WTC11 (cell line): ENCODE data around the gene TFAP2D. TPM values are rescaled to one million over a fixed set of nuclear protein-coding genes. Genes with fewer than 3 reads are reported as not detected.

Source experiments
- ATAC-seq: fragments of 200-7000 bp; cut with Tn5 transposase; 2 replicates; pipeline ENCODE4 v1.10.0; 2021; ENCODE audit warnings: mild to moderate bottlenecking, moderate library complexity
- CTCF ChIA-PET: fragments of 300-600 bp; sonication (Branson Sonifier 250); formaldehyde crosslinking; loops from one replicate; lab custom pipeline; 2021; ENCODE audit warnings: antibody characterized with exemption; lab: Charles Lee
- POLR2A ChIA-PET: fragments of 350-600 bp; sonication (Branson Sonifier 250); formaldehyde crosslinking; loops from one replicate; lab custom pipeline; 2021; ENCODE audit warnings: antibody characterized with exemption; lab: Charles Lee
- DNase-seq: peaks from one replicate; pipeline ENCODE4 v3.0.0; 2021; ENCODE audit warnings: low spot score
- H3K27ac Mint-ChIP-seq: 2 replicates; pipeline ENCODE4 v1.8.0; 2021; ENCODE audit warnings: mixed read lengths
- H3K27me3 Mint-ChIP-seq: 2 replicates; pipeline ENCODE4 v1.8.0; 2021; ENCODE audit warnings: low read depth, mild to moderate bottlenecking, moderate library complexity, mixed read lengths
- H3K36me3 Mint-ChIP-seq: 2 replicates; pipeline ENCODE4 v1.8.0; 2021; ENCODE audit warnings: mixed read lengths
- H3K4me1 Mint-ChIP-seq: 2 replicates; pipeline ENCODE4 v1.8.0; 2022; ENCODE audit warnings: mixed read lengths
- H3K4me3 Mint-ChIP-seq: 2 replicates; pipeline ENCODE4 v1.8.0; 2021; ENCODE audit warnings: mild to moderate bottlenecking, moderate library complexity, mixed read lengths
- H3K9me3 Mint-ChIP-seq: 2 replicates; pipeline ENCODE4 v1.8.0; 2021; ENCODE audit warnings: mixed read lengths
- FOXK1 ChIP-seq: sonication (generic); formaldehyde crosslinking; IDR thresholded peaks from 2 replicates; pipeline ENCODE4 v1.8.0; 2022; ENCODE audit warnings: mild to moderate bottlenecking, moderate library complexity, missing genetic modification reagents
- GTF2I ChIP-seq: fragments of 250-450 bp; sonication (Bioruptor Pico); conservative IDR thresholded peaks from 2 replicates; pipeline ENCODE4 v1.4.0; 2021; ENCODE audit warnings: mild to moderate bottlenecking
- JAZF1 ChIP-seq: fragments of 250-450 bp; sonication (Bioruptor Pico); IDR thresholded peaks from 2 replicates; pipeline ENCODE4 v1.9.0; 2021; ENCODE audit warnings: moderate library complexity, mild to moderate bottlenecking, inconsistent platforms
- JUN ChIP-seq: sonication (generic); formaldehyde crosslinking; IDR thresholded peaks from 2 replicates; pipeline ENCODE4 v1.8.0; 2023; ENCODE audit warnings: mild to moderate bottlenecking, missing genetic modification reagents
- SMAD4 ChIP-seq: sonication (generic); formaldehyde crosslinking; IDR thresholded peaks from 2 replicates; pipeline ENCODE4 v1.8.0; 2022; ENCODE audit warnings: mild to moderate bottlenecking, missing genetic modification reagents
- ZNF138 ChIP-seq: sonication (generic); formaldehyde crosslinking; conservative IDR thresholded peaks from 2 replicates; pipeline ENCODE4 v1.8.1; 2022; ENCODE audit warnings: mild to moderate bottlenecking, moderate library complexity, missing genetic modification reagents
- ZNF232 ChIP-seq: sonication (generic); formaldehyde crosslinking; IDR thresholded peaks from 2 replicates; pipeline ENCODE4 v1.8.0; 2022; ENCODE audit warnings: mild to moderate bottlenecking, missing genetic modification reagents
- total RNA-seq: library from RNA; stranded (reverse); gene quantifications from 3 replicates; pipeline ENCODE4 v1.2.3, GENCODE V29; 2021
- TF ChIP-seq, protein P1 (sequence below): sonication (generic); formaldehyde crosslinking; IDR thresholded peaks from 2 replicates; pipeline ENCODE4 v1.8.1; 2022; ENCODE audit warnings: low read depth, mild to moderate bottlenecking, moderate library complexity, missing genetic modification reagents, borderline replicate concordance
- TF ChIP-seq, protein P2 (sequence below): sonication (generic); formaldehyde crosslinking; IDR thresholded peaks from 2 replicates; pipeline ENCODE4 v1.8.0; 2022; ENCODE audit warnings: mild to moderate bottlenecking, missing genetic modification reagents
- TF ChIP-seq, protein P3 (sequence below): fragments of 250-450 bp; sonication (Bioruptor Pico); IDR thresholded peaks from 2 replicates; pipeline ENCODE4 v1.8.0; 2021; ENCODE audit warnings: mild to moderate bottlenecking
- TF ChIP-seq, protein P4 (sequence below): sonication (generic); formaldehyde crosslinking; IDR thresholded peaks from 2 replicates; pipeline ENCODE4 v1.8.1; 2022; ENCODE audit warnings: mild to moderate bottlenecking, moderate library complexity, missing genetic modification reagents
- TF ChIP-seq, protein P5 (sequence below): fragments of 200-600 bp; IDR thresholded peaks from 2 replicates; pipeline ENCODE4 v1.8.0; 2022; ENCODE audit warnings: antibody characterized with exemption

TFAP2D gene
- total RNA-seq, 1 experiment from 2014 or later = not detected

DNA sequence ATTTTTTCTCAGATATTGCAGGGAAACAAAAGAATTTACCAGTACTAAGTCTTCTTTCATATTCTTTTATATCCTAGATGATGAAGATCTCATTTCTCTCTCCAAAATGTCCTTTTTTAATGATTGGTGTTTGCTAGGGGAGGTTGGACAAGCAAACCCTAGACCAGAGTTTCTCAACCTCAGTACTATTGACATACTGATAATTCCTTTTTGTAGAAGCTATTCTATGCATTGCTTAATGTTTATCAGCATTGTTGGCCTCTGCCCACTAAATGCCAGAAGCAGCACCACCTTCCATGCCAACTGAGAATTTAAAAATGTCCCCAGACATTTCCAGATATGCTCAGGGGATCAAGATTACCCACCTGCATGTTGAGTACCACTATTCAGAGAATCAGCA is 91.0 kb downstream of the TFAP2D start:
- Mint-ChIP-seq H3K36me3 (no peaks in the 10 kb centered on the region), H3K9me3 (no peaks in the 10 kb centered on the region), H3K4me3 (no peak overlapping the region), H3K4me1 (no peaks in the 10 kb centered on the region), H3K27me3 (peaks cover 5% of the 10 kb centered on the region), H3K27ac (no peak overlapping the region)
- CTCF ChIA-PET = no interaction called here
- no peak for DNase-seq
- no peak for ATAC-seq
- POLR2A ChIA-PET = no interaction called here
- TF ChIP-seq, protein P1, sequence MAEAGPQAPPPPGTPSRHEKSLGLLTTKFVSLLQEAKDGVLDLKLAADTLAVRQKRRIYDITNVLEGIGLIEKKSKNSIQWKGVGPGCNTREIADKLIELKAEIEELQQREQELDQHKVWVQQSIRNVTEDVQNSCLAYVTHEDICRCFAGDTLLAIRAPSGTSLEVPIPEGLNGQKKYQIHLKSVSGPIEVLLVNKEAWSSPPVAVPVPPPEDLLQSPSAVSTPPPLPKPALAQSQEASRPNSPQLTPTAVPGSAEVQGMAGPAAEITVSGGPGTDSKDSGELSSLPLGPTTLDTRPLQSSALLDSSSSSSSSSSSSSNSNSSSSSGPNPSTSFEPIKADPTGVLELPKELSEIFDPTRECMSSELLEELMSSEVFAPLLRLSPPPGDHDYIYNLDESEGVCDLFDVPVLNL (CRISPR knock-in tag) = no peak

DNA sequence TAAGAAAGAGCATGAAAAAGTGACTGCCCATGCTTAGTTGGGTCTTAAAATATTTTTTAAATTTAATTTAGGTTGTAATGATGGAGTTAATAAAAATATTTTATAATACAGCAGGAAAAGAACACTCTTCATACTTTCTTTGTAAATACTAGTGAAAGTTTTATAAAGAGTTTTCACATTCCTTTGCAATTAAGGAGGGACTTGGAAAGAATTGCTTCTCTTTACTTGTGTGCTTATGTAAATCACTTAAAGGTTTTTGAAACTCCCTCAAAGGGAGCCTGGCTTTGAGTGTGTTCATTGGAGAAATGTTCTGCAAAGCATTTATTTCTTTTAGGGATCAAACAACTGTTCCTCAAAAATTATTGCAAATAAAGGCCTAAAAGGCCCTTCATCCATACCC is 93.7 kb downstream of the TFAP2D start:
- peaks cover 4% of the 10 kb centered on the region for H3K36me3 Mint-ChIP-seq
- ATAC-seq = no peak
- ChIA-PET POLR2A (no interaction called here), CTCF (no interaction called here)
- H3K4me1 Mint-ChIP-seq = no peaks in the 10 kb centered on the region
- no peak for DNase-seq
- TF ChIP-seq ZNF138 (CRISPR knock-in tag) (no peak), ZNF232 (CRISPR knock-in tag) (no peak), GTF2I (CRISPR knock-in tag) (no peak), SMAD4 (CRISPR knock-in tag) (no peak), JUN (CRISPR knock-in tag) (no peak)
- TF ChIP-seq, protein P2, sequence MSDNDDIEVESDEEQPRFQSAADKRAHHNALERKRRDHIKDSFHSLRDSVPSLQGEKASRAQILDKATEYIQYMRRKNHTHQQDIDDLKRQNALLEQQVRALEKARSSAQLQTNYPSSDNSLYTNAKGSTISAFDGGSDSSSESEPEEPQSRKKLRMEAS (CRISPR knock-in tag) = no peak
- peaks cover 10% of the 10 kb centered on the region for H3K9me3 Mint-ChIP-seq
- no peak overlapping the region for H3K27ac Mint-ChIP-seq
- H3K4me3 Mint-ChIP-seq = no peak overlapping the region
- H3K27me3 Mint-ChIP-seq = peaks cover 9% of the 10 kb centered on the region

DNA sequence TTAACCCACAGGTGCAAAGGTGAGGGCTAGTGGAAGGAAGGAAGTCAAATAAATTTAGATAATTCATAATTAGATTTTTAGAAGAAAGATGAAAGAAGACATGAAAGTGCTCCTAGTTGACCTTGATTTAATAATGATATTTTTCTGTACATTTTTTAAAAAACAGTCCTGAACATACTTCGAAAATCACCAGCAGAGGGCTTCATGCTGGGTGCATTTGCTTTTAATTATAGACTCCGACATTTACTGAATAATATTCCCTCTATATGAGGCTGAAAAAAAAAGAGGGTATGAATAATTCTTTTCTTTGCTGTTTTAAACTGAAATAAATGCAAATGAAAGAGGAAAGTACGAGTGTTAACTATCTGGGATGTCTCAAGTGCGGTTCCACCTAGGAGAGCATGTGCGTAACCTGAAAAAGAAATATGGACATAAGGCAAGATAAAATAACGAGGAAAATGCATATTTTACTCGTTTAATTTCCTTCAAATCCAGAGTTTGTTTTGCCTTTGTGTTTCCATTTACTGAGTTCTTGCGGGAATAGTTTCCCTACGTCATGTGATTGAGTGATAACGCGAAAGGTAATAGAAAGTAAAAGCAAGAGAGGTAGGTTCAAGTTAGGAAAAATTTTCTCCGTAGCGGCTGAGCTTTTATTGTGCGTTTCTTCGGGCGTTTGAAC is 102.2 kb downstream of the TFAP2D start:
- no peak for TF ChIP-seq JAZF1 (CRISPR knock-in tag)
- TF ChIP-seq, protein P3, sequence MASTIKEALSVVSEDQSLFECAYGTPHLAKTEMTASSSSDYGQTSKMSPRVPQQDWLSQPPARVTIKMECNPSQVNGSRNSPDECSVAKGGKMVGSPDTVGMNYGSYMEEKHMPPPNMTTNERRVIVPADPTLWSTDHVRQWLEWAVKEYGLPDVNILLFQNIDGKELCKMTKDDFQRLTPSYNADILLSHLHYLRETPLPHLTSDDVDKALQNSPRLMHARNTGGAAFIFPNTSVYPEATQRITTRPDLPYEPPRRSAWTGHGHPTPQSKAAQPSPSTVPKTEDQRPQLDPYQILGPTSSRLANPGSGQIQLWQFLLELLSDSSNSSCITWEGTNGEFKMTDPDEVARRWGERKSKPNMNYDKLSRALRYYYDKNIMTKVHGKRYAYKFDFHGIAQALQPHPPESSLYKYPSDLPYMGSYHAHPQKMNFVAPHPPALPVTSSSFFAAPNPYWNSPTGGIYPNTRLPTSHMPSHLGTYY (CRISPR knock-in tag) = no peak
- TF ChIP-seq, protein P4, sequence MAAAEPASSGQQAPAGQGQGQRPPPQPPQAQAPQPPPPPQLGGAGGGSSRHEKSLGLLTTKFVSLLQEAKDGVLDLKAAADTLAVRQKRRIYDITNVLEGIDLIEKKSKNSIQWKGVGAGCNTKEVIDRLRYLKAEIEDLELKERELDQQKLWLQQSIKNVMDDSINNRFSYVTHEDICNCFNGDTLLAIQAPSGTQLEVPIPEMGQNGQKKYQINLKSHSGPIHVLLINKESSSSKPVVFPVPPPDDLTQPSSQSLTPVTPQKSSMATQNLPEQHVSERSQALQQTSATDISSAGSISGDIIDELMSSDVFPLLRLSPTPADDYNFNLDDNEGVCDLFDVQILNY (CRISPR knock-in tag) = no peak
- no peak for ATAC-seq
- Mint-ChIP-seq H3K27ac (no peak overlapping the region), H3K4me3 (peak overlapping the region; percentile 74), H3K9me3 (peaks cover 10% of the 10 kb centered on the region), H3K4me1 (peaks cover 32% of the 10 kb centered on the region), H3K36me3 (peaks cover 4% of the 10 kb centered on the region), H3K27me3 (peaks cover 76% of the 10 kb centered on the region)
- no peak for DNase-seq
- ChIA-PET POLR2A (no interaction called here), CTCF (no interaction called here)

DNA sequence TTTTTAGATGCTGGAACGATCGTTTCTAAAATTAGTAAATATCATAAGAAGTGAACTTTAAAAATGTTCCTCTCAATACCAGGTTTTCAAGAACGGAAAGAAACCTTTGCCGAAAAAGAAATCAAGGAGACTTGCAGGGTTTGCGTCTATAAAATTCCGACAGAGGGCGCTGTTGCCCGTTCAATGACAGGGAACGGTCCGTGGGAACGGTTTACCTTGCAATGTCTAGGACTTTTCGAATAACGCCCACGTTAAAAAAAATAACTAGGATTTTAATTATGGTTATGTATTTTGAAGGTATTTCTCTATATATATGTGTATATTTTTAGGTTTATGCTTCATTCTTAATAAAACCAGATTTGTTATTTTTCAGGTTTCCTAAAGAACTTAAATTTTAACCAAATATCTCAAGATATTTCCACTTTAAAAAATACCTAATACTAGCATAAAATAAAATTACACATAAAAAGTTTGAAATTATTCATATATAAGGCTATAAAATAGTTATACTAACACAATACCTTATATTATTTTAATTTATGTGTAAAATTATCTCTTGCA is 102.9 kb downstream of the TFAP2D start:
- CTCF ChIA-PET = no interaction called here

More for the DNA sequence above, 102.9 kb downstream of the TFAP2D start:
- H3K9me3 Mint-ChIP-seq = peaks cover 5% of the 10 kb centered on the region; the same call in 1 of the 2 replicates
- ATAC-seq = no peak
- H3K4me3 Mint-ChIP-seq = peak overlapping the region; percentile 74
- TF ChIP-seq FOXK1 (CRISPR knock-in tag) = no peak
- TF ChIP-seq, protein P5, sequence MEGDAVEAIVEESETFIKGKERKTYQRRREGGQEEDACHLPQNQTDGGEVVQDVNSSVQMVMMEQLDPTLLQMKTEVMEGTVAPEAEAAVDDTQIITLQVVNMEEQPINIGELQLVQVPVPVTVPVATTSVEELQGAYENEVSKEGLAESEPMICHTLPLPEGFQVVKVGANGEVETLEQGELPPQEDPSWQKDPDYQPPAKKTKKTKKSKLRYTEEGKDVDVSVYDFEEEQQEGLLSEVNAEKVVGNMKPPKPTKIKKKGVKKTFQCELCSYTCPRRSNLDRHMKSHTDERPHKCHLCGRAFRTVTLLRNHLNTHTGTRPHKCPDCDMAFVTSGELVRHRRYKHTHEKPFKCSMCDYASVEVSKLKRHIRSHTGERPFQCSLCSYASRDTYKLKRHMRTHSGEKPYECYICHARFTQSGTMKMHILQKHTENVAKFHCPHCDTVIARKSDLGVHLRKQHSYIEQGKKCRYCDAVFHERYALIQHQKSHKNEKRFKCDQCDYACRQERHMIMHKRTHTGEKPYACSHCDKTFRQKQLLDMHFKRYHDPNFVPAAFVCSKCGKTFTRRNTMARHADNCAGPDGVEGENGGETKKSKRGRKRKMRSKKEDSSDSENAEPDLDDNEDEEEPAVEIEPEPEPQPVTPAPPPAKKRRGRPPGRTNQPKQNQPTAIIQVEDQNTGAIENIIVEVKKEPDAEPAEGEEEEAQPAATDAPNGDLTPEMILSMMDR = peak; percentile 84
- peak; percentile 78 for DNase-seq
- H3K36me3 Mint-ChIP-seq = peaks cover under 1% of the 10 kb centered on the region
- H3K27me3 Mint-ChIP-seq = peaks cover 79% of the 10 kb centered on the region
- H3K4me1 Mint-ChIP-seq = peaks cover 38% of the 10 kb centered on the region
- no peak overlapping the region for H3K27ac Mint-ChIP-seq
- POLR2A ChIA-PET = no interaction called here
